Effector CD4-positive, alpha-beta T cell (primary cell): ENCODE measurements around the gene CACFD1.
A peak's percentile ranks its signal among the peaks of the same experiment; 100 is the strongest.

Experiments
- DNase-seq: peaks from one replicate; pipeline ENCODE4 v3.0.0-alpha.2; 2020

Gene CACFD1

DNA sequence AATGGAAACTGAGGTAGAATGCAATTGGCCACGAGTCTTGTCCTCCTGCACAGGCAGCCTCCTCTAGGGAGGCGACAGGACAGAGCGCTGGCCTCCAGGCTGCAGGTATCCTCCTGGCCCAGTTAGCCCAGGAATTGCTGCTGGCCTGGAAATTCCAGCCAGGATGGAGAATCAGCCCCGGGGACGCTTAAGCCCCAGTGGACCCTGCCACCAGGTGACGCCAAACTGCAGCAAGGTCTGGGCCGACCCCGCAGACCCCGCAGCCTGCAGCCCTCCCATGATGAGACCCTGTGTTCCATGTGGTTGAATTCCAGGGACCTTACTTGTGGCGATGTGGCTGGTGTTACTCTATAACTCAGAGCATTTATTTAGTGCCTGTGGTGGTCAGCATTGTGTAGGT is 7.3 kb downstream of the CACFD1 start:
- DNase-seq, result no peak

DNA sequence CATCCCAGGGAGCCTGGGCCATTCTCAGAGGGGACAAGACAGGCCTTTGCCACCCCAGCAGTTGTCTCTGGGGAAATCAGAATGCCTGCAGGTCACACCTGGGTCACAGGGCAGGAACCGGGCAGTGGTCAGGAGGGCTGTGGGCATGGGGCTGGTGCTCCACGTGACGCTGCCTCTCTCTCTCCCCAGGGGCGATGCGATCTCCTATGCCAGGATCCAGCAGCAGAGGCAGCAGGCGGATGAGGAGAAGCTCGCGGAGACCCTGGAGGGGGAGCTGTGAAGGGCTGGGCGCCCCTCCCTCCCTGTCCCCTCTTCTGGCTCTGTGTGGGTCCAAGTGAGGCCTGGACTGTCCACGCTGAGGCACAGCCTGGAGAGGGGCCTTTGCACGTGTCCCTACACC is 8.6 kb downstream of the CACFD1 start:
- DNase-seq, result no peak

DNA sequence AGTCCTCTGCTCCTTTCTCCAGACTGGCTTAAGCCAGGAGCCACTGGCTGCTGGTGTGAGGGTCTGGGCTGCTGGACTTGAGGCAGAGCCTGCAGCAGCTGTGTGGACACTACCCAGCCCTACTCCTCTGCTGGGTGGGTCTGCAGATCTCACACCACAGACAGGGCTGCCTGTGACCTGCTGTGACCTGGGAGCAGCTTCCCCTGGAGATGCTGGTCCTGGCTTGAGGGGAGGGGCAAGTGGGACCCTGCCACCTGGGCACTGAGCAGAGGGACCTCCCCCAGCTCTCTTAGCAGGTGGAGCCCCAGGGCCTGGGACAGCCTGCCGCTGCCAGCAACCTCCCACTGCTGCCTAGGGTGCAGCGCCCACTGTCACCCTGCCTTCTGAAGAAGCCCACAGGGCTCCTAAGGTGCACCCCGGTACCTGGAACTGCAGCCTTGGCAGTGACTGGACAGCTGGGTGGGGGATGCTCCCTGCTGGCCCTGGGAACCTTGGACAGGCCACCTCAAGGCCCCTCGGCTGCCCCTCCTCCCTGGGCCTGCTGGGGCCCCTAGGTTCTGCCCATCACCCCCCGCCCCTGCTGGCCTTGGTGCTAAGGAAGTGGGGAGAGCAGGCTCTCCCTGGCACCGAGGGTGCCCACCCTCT is 9.1 kb downstream of the CACFD1 start:
- DNase-seq, result no peak

GRCh38 chr9:133470427-133470924 is 10.7 kb downstream of the CACFD1 start:
- DNase-seq, result no peak

- DNase-seq, result no peak
These were observed 11.2 kb downstream of the CACFD1 start for GRCh38 chr9:133470988-133471387.

DNA sequence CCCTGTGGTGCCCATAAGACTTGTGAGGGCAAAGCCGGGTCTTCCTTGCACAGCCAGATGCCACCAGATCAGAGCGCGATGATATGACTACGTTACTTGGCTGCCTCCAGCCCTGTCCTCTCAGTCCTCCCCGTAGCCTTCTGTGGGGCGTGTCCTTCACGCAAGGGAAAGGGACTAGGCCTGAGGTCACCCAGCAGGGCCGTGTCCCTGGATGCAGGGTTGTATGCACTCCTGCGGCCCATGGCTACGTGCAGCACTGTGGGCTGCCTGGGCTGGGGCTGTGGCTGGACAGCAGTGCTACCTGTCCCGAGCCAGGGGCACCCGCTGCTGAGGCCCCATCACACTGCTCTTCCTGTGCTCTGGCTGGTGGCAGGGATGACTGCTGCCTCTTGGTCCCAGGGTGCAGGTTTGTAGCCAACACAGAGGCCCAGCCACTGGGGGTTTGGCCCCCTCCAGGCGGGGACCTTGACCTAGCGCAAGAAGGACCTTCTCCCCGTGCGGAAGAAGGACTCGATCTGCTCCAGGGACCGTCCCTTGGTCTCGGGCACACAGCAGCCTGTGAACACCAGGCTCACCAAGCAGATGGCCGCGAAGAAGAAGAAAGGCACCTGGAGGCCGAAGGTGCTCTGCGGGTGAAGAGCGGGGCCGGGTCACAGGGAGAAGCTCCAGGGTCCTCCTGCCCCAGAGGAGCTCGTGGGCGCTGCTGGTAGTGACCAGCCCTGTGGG is 11.9 kb downstream of the CACFD1 start:
- no peak for DNase-seq

DNA sequence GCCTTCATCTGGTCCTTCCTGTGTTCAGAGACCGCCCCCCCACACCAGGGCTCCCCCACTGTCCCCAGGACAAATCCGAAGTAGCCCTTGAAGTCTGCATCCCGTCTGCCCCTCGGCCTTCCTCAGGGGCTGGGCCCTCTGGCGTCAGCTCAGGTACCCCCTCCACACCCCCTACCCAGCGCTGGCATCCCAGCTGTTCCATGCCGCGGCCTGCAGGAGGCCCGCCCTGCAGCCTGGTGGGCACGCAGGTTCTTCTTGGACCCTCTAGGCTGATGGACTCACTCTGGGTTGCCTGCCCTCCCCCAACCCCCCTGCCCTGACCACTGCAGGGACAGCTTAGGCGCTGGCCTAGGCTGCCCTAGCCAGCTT is 12.5 kb downstream of the CACFD1 start:
- DNase-seq, result no peak

GRCh38 chr9:133472753-133473378 is 13.1 kb downstream of the CACFD1 start:
- DNase-seq, result no peak

DNA sequence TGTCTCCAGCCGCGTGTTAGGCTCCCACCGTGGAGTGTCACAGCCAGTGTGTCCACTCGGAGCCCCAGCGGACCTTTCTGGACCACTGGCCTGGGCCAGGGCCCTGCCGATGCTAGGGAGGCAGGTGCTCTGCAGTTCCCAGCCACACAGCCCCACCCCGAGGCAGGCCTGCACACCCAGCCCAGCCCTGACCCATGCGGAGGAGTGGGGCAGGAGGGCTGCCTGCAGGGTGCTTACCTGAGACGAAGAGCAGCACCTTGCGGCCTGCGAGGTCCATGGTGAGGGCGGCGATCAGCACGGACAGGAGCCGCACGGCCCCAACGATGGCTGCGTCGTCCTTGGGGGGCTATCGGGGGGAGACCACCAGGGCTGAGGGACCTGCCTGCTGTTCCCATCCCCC is 14.0 kb downstream of the CACFD1 start:
- DNase-seq, result no peak

GRCh38 chr9:133474215-133474614 is 14.4 kb downstream of the CACFD1 start:
- DNase-seq, result no peak

DNA sequence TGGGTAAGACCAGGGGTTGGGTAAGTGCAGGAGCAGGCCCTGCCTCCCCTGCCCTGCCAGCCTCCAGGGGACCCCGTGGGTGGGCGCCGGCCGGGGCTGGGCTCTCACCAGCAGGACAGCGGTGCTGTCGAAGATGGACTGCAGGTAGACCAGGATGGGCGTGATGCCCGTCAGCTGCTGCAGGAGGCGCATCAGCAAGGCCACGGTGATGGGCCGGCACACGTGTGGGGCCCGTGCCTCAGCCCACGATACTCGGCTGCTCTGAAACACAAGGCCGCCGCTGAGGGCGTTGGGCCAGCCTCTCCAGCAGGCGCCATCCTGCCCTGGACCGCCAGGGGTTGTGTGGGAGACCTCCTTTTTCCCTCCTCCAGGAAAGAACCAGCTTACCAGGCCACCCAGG is 15.1 kb downstream of the CACFD1 start:
- DNase-seq, result no peak

DNA sequence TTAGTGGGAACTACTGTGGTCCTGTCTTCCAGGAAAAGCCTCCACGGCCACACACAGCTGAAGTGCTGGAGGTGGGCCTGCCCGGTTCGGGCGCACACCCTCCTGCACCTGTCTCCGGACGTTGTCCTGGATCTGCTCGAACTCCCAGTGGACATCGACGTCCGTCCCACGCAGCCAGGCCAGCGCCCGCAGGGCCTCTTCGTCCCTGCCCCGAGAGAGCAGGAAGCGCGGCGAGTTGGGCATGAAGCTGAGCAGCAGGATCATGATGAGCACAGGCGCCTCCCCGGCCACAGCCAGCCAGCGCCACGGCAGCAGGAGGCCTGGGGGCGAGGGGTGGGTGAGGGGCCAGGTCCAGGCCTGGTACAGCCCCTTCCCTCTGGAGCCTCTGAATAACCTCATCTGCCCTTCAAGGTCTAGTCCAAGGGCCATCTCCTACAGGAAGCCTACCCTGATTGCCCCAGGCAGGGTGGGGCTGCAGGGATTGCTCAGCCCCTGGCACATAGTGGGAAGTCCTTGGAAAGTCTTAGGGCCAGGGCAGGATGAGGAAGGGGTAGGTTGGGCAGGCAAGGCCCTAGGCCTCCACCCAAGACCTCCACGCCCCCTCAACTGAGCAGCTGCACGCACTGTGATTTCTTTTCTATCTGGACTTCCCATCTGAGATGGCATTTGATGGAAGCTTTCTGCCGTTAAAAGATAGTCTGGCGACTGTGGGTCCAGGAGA is 15.7 kb downstream of the CACFD1 start:
- DNase-seq, result no peak

- no peak for DNase-seq
These were observed 16.5 kb downstream of the CACFD1 start for GRCh38 chr9:133476036-133476931.

- no peak for DNase-seq
These were observed 17.2 kb downstream of the CACFD1 start for GRCh38 chr9:133476941-133477340.

DNA sequence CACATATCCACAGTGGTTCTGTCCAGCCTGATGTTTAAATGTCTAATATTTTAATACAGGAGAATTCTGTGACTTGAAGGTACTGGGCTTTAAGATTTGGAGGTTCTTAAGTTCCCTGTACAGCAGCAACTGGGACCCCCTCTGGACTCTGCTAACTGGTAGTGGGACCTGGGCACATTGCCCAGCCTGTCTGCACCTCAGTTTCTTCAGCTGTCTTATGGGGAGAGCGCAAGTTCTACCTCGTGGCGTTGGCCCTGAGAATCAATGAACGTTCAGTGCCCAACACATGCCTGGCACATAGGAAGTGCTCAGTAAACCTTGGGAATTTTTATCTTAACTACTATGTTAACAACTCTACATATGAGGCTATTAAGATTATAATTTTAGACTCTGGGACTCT is 17.7 kb downstream of the CACFD1 start:
- DNase-seq, result no peak

GRCh38 chr9:133477992-133478850 is 18.4 kb downstream of the CACFD1 start:
- no peak for DNase-seq

GRCh38 chr9:133478851-133479711 is 19.3 kb downstream of the CACFD1 start, which contains the start of gene SLC2A6:
Gene SLC2A6 (minus strand): TSS chr9:133479099. CDS start chr9:133479059, 40 bp downstream.
- DNase-seq, result peak; percentile 77

DNA sequence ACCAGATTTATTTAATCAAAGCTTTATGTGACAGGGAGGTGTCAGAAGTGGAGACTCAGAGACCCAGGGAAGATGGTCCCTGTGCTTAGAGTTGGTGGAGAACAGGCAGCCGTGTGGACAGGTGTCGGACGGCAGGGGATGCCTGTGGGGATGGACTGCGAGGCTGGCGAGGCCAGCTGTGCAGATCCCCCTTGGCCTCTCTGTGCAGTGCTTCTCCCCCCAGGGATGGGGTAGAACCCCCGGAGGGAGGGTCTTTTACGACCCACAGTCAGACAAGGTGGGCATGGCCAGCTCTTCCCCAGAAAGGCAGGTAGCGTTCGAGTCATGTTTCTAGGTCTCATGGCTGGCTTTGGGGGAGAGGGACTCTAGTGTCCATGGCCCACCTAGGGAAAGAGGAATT is 23.8 kb downstream of the CACFD1 start:
- no peak for DNase-seq

DNA sequence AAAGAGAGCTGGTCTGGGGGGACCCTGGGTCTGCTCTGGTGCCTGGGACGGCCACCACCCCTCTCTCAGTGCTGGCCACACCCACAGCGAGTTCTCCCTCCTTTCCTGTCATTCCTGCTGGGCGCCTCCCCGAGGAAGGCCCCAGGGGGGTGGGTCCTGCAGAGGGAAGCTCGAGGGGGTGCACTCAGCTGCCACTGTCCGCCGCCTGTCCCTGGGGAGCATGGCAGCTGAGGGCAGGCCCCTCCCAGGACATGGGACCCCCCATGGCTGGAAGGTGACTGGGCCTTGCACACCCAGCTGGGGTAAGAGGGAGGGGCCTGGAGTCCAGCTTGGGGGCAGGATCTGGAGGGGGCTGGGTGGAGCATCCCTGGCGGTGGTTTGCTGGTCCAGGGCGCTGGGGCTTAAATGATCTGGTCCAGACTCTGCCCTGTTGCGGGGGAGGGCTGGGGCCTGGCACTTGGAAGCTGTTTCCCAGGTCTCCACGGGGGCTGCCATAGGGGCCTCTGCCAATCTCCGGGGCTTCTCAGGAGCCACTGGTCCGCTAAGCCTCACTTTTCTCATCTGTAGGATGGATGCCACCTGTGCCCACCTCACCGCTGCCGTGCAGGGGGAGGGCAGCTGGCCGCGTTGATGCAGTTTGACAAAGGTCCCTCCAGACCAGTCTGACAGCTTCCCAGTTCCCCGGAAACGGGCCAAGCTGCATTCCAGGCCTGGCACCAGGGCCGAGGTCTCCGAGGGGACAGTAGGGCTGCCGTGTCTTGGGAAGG is 25.1 kb downstream of the CACFD1 start:
- DNase-seq, result no peak
